NCI-H82 treated with DMSO at 0.1 percent for 48 hours (cell line): Measurements from ENCODE around the gene FZD7.
A peak's percentile ranks its signal among the peaks of the same experiment; 100 is the strongest.

Experiments used
- DNase-seq: peaks from one replicate; lab custom pipeline; 2025; ENCODE audit not compliant: unreplicated experiment; lab: John Stamatoyannopoulos, UW

FZD7 gene

DNA sequence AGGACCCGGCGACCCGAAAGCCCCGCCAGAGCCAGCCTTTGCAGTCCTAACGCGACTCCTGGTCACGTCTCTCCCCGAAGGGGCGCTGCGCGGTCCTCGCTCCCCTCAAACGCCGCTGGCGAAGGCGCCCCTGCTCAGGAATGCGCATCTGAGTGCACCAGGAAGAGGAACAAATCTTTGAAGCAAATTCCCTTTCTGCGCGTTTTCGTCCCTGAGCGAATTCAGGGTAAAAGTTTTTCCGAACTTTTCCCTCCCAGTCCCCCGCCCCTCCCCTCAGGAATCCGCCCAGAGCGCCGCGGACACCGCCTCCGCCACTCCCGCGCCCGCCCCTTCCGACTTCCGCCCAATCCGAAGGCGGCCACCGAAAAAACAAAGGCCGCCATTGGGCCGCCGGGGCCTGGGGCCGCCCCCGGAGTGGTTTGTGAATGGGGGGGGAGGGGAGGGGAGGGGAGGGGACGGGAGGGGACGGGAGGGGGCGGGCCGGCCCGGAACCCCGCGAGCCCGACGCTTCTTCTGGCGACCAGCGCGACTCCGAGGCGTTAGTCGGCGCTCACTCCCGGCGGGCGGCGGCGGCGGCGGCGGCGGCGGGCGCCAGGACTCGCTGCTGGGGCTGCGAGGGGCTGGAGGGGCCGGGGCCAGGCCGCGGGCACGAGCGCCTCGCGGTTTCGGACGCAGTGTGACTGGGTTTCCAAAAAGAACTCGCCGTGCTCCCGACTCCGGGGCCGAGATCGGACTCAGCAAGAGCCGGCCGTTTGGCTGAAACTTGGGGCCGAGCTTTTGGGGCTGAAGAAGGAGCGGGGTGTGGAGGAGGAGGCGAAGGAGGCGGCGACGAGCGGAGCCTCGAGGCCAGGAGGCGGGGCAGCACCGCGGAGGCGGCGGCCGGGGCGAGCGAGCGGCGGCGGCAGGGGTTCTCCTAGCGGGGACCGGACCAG lies at the start of gene FZD7:
Gene FZD7, plus strand, starts transcription at position 539 of the 932 bp plus-strand sequence. CDS start 793 bp downstream, outside the sequence.
- DNase-seq: peak; percentile 67

DNA sequence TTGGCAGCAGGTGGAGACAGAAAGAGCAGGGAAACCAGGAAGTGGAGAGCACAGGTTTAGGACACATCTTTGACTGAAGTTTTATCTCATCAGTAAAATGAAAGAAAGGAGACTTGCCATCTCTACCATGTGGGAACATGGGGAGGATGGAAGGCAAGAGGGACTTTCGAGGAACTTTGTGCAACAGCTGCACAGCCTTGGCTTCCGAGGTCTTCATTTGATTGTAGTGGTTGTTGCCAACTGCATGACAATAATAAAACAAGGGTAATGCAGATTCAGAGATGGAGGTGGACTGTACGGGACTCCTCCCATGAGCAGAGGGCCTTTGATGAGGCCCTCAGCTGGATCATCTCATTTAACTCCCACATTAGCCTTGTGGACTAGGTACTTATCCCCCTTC lies 49.3 kb upstream of the FZD7 start:
- no peak for DNase-seq

DNA sequence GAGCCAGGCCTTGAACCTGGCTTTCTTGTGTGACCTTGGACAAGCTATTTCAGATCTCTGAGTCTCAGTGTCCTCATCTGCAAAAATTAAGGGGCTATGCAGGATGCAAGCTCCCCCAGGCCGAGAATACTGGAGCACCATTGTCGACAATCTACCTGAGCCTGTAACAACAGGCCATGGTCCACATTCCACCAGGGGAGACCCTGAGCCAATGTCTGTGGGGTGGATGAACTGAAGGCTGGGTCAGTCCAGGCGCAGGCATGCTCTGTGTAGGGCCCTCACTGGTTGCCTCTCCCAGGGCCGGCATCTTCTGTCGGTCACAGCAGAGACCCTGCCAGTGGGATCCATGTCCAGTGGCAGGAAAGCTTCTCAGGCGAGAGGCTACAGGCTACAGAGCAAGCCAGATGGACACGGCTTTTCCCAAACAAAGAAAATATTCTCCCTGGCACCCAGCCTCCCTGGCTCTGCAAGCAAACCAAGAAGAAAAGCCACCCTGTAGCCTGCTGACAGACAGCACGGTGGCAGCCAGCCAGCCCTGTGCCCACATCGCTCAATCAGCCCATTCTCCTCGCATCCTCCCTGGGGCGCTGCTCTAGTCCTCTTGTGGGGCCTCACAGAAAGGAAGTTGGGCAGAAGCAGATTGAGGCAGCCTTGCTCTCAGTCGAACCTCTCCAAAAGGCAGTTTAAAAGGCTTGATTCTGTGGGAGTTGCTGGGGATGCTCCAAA lies 48.7 kb upstream of the FZD7 start:
- DNase-seq: no peak

DNA sequence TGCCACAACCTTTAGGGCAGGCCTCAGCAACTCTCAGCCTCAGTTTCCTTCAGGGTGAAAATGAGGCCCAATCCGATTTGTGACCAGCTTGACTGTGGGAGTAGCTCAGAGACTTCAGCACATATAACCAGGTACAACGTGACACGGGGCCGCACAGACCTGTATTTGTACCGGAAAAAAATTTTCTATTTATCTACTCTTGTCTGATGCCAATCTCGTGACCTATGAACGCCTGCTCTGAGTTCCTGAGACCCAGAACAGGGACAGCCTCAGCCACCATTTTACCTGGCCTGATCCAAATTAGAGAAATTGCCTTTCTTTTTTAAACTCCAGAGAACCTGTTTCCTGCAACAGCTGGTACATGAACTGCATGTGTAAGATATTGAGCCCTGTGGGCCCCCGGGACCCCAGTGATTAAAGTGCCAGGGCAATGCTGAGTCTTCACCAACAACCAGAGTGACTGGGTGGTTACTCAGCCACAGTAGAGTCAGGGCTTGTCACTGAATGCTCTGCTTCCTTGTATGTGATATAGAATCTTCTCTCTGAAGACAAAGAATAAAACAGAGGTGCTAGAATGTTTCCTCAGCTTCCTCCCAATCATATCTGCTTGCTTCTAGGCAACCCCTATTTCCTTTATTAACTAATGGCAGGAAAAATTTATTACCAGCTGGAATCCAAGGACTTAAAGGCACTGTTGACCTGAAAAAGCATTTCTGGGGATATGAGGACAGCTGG lies 47.8 kb upstream of the FZD7 start:
- peak; percentile 18 for DNase-seq

DNA sequence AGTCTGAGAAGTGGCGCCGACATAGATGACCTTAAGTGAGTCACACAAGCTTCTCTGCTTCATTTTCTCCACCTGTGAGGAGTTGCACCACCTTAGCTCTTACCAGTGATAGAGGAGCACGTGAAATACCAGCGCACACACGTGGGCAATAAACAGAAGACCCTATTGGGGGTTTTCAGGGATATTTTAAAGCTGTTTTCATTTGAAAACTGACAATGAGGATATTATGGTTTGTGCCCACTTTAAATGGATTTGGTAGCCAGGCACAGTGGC lies 47.3 kb upstream of the FZD7 start:
- DNase-seq: no peak

DNA sequence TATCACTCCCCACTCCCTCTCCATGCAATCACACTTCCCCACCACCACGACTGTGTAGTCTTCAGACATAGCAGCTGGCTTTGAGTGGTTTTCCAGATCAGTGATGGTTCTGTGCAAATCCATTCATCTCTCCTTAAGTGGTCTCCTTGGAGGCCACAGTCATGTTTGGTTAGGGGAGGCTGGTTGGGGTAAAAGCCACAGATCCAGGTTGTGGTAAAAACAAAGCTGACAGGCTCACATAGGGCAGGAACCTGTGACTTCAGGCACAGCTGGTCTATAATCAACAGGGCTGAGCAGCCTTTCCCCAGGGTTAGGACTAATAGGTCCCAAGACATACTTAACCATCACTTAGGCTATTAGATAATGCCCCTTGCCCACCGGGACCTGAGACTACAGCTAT lies 46.2 kb upstream of the FZD7 start:
- DNase-seq: no peak

DNA sequence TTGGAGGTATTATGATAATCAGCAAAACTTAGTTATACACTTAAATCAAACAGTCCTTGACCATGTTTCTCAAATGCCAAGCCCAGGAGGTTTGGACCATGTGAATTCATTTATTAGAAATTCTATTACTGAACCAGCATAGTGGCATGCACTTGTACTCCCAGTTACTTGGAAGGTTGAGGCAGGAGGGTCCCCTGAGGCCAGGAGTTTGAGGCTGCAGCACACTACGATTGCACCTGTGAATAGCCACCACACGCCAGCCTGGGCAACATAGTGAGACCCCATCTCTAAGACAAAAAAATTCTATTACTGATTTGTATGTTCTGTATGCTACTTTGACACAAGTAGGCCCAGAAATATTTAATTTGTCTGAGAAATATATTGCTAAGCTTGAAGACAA lies 43.6 kb upstream of the FZD7 start:
- DNase-seq: no peak

DNA sequence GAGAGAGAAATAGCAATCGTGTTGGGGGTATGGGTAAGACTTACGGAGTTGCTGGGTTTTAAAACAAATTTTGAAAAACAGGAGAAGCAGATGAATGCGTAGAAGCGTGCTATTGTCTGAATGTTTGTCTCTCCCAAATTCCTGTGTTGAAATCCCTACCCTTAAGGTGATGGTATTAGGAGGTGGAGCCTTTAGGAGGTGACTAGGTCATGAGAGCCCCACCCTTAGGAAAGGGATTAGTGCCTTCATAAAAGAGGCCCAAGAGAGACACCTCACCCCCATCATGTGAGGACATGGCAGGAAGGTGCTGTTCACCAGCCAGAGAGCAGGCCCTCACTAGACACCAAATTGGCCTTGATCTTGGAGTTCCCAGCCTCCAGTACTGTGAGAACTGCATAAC lies 40.7 kb upstream of the FZD7 start:
- DNase-seq: no peak

DNA sequence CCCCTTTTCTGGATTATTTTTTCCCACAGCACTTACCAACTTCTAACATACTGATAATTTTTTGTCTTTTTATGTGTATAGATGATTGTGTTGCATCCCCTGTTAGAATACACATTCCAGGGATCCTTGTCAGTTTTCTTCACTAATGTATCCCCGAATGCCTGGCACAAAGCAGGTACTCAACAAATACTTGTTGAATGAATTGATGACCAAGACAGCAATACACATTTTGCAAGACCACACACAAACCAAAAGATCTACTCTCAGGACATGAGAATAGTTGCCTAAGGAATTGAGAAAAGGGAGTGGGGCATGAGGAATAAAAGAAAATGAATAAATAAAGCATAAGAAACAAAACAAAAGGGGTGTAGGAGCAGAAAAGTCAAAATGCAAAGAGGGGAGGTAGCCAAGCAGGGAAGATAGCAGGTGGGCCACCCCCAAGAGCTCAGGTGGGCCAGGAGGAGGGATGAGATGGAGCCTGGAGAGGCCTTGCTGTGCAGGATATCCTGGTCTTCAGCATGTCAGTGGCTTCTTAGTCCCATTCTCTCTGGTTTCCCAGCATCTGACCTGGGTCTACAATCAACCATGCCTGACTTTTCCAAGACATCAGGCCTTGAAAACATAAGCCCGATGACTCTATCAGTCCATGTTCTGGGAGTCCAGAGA lies 38.5 kb upstream of the FZD7 start:
- no peak for DNase-seq

DNA sequence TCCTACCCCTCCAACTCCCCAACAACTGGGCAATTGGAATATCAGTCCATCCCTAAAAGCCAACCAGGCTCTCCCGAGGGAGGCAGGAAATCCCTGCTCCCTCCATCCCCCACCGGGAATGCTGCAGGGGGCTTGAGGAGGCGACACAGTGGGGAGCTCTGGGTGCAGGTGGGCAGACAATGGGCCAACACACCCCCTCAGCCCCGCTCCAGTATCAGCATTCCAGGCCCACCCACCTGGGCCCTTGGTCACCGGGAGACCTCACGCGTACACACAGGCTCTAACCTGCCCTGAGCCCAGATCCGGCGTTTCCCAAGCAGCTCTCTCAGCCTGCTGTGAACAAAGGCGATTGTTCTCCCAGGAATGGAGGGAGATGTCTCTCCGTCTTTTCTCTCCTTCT lies 37.6 kb upstream of the FZD7 start:
- no peak for DNase-seq

DNA sequence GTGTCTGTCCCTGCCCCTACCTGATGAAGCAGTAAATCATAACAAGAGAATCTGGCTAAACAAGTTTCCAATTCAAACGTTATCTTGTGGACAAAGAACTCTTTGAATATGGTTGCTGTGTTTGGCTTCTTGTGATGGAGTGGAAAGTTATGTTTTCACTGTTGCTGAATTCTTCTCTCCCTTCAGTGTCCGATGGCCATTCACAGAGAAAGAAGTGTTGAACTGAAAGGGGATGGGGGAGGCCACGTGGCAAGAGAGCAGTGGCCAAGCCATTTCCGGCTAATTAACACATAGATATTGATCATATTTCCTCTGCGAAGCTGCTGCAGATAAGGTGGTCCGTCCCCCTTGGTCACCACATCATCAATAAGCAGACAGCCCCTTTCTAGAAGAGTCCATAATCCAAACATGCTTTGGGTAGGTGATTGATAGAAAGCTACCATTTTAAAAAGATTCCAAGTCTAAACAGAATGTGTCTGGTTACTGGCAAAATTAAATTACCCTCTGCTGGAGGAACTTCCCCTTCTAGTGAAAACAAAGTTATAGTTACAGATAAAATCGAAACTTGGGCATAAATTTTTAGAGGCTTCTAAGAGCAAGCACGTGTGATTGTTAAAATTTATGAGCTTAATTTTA lies 36.9 kb upstream of the FZD7 start:
- DNase-seq: no peak

DNA sequence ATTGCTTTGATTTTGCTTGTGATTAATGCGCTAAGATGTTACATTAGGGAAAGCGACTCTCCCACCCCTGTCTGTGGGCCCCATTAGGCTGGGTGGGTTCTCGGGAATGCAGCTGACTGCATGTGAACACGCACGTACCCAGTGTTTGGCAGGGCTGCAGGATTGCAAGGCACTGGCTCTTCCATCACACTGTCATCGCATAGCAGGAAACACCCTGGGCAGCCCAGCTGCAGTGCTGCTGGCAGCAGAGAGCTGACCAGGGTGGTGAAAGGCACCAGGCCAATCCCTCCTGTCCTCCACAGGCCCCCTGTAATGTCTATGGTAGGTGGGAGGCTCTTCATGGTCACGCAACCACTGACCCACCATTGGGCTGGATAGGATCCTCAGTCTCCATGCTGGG lies 34.4 kb upstream of the FZD7 start:
- no peak for DNase-seq

DNA sequence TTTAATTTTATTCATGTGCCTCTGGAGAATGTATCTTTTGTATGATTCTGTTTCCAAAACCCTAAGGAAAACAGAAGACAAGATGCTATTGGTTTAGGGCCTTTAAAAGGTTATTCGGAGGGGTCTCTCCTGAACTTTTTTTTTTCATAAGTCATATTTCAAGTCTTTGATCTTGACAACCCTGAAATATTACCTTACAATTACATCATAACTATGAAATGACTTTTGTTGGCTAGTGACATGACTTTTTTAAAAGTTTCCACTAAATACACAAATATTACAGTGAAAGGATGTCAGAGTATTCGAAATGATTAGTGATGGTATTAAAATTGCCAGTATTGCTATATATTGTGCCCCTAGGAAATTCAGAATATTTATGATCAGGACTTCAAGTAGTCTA lies 31.8 kb upstream of the FZD7 start:
- DNase-seq: no peak

DNA sequence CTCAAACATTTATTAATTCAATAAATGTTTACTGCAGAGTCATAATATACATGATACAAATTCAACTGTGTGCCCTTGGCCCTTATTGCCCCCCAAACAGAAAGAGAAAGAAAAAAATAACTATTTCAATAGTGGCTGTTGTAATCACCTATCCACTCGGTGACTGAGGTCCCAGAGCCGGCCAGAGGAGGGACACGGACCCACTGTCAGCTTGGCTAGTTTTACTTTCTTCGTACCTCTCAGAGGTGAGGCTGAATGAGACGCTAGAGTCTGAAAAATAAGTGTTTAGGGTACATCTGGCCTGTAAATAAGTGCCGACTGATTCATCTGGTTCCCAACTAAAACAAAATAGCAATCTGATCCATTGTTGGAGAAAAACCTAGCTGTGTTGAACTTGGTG lies 31.3 kb upstream of the FZD7 start:
- no peak for DNase-seq

DNA sequence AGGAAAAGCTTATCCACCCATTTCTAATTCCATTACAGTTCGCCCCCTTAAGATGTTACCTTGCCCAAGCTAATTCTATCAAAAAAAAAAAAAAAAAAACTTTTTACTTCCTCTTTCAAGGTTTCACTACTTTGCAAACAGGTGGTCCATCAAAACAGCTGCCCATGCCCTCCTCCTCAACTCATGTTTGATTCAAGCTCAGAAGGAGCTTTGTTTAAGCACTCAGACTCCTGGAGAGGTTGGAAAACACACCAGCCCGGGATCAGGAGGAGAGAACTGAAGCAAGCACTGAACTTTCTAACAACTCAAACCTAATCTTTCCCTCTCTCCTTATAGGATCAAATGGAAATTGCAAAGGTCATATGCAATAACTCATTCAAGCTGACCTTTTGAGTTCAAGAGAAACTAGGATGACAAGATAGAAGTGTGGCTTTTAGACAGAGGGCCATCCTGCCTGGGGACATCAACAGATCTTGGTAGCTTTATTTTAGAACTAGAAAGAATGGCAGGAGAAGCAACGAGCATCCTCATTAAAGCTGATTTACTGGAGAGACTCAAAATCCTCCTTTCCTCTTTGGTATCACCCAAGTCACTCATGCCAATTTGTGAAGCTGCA lies 28.3 kb upstream of the FZD7 start:
- no peak for DNase-seq

DNA sequence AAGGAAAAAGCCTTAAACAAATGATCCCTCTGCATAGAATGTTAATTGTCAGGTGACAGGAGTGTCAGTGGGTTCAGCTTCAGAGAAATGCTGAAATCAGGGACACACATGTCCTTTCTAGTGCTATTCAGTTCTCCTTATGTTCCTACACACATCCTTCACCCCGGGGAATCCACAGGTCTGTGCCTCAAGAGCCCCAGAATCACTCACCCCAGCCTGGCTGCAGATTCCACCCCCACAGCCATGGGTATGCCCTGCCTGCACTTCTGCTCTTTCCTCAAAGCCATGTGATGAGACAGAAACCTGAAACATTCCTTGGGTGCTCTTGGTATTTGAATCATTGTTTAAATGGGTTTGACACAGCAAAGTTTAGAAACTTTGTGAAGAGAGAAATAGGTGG lies 27.4 kb upstream of the FZD7 start:
- no peak for DNase-seq

DNA sequence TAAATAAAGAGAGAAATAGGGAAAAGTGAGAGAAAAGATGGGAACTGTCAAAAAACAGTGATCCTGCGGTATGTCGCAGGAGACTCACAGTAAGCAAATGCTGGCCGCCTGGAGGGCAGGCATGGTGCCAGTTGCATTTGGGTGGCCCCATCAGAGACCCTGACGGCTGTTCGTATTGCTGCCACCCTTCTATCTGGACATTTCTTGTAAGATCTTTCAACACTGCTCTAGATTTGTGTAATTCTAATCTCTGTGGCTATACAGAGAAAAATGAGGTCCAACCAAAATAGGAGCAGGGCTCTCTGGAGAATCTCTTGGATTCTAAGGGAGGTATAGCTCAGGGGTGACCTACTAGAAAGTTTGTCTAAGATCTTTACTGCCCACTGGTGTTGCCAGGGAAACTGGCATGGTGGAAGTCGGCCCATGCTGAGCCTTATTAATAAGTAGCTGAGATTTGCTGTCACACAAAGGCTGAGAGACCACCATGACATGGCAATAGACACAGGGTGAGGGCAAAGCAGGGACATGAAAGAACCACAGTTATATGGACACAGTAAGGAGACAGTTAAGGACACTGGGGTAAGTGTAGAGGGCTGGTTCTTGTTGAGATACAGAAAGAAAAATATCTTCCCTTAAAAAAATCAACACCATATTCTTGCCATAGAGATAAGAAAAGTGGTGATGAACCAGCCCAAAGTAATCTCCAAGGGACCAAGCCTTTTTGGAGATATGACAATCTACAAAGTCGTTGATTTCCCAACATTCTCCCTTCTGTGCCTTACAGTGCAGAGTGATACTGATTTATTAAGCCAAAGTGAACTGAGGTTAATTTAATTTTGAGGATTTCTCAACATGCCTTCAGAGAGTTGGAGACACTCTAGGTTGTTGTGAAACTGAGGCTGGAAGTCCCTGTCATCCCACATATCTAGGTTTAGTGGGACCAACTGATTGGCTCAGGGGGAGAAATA lies 26.4 kb upstream of the FZD7 start:
- DNase-seq: no peak

DNA sequence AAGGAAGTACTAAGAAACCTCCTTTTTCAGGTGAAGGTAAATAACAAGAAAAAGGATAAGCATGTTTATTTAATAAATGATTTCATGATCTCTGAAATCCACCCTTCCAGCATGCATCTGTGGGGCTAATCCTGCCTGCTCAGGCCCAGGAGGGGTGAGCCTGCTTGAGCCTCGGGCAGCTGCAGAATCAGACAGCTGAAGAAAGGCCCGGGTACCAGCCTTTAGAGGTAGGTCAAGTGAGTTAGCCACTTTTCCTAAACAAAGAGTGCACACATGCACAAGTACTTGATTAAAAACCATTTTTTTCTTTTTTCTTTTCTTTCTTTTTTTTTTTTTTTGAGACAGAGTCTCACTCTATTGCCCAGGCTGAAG lies 25.7 kb upstream of the FZD7 start:
- no peak for DNase-seq

DNA sequence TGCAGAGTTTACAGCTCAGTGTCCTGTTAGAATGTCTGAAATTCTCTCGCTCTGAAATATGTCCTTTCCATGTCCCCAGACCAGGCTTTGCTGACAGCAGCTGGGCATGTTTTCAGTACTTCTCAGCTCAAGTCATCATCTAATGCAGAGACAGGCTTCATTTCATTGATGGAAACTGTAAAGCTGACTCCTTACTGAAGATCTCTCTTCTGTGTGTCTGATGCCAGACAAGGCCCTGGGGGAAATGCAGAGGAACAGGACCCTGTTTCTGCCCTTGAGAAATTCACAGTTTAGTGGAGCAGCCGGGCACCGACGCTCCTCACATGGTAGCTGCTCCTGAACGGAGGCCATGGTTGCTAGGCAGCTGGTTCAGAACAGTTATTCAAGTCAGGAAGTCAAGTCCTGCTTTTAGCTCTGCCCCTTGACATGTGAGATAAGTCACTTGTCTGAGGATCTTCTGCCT lies 24.6 kb upstream of the FZD7 start:
- no peak for DNase-seq
